NK-92 (cell line): ENCODE data around the gene SGF29.
"Not testable (repeated sequence)": the region's sequence is repeated elsewhere in the genome, so short reads cannot be mapped to it uniquely, and the experiment has no call there.

Experiments
- DNase-seq: peaks from one replicate; lab custom pipeline; 2025; ENCODE audit not compliant: unreplicated experiment; lab: John Stamatoyannopoulos, UW

The SGF29 gene

DNA sequence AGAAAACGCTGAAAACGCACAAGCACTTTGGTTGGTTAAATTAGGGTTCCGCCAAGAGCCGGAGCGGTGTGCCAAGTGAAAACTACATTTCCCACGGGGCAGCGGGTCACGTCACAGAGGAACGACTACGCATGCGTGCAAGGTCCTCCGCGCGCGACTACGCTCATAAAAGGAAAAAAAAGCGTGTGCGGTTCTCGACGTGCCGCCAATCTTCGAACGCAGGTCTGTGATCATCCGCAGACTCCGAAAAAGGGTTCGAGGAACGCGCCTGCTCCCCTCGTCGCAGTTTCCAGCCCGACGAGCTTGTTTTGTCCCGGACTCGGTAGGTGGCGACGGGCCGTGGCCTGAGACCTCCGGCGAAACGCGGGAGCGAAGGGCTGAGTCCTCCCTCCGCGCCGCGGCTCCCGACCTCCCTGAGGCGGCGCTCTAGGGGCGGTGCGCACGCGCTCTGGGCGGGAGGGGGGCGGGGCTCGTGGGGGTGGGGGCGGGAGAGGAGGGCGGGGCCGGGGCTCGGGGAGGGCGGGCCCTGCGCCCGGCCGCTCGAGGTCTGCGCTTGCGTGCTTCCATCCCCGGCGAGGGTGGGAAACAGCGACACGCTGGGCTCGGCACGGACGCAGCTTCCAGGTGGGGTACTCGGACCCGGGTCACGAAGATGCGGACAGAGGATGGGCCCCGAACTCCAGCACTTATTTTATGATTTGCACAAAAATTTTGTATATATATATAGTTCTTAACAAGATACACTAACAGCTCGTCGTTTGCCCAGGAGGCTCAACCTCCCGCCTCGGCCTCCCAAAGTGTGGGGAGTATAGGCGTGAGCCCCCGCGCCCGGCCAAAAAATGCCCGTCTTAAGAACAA, at the start of gene SGF29:
TSS of gene SGF29 (plus strand) at position 145 of the 858 bp plus-strand sequence. CDS start 27,150 bp downstream, outside the sequence.
- peak; percentile 46 for DNase-seq

DNA sequence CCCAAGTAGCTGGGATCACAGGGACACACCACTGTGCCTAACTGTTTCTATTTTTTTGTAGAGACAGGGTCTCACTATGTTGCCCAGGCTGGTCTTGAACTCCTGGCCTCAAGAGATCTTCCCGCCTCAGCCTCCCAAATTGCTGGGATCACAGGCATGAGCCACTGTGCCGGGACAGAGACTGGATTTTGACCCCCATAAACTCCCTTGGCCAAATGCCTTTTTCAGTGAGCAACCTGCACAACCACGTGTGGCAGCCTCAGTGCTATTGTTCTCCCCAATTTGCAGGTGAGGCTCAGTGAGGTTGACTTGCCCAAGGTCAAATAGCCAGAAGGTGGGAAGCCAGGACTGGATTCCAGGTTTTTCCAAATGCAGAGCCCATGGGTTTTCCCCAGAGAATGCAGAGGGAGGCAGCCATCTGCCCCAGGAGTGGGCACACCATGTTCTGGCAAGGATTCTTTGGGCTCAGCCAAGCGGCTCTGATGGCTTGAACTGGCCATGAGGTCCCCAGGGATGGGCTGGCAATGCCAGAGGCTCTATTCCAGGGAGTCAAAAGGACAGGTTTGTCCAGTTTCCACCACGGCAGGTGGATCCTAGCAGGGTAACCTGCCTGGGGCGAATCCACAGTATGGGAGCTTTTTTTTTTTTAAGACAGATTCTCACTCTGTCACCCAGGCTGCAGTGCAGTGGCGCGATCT, 48.9 kb upstream of the SGF29 start:
- DNase-seq = no peak

DNA sequence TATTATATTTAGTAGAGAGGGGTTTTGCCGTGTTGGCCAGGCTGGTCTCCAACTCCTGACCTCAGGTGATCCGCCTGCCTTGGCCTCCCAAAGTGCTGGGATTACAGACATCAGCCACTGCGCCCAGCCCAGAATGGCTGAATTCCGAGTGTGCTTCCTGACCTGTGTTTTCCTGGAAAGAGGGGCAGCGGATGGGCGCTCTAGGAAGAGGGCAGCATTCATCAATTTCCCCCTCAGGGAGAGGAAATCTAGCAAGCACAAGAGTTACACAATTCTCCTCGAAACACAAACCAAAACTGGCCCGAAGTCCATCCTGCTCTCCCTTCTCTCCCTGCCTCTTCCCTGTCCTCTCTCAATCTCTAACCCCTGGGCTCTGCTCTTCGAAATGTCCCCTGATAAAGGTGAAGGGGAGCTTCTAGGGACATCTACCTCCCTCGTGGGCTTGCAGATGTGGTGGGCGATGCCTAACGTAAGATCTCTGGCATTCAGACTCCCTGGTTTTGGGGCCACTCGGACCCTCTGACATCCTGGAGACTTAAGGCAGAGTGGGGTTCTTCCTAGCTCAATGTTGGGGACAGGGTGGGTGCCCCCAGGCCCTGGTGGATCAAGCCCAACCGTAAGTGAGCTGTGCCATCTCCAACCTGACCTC, 48.1 kb upstream of the SGF29 start:
- DNase-seq = no peak

DNA sequence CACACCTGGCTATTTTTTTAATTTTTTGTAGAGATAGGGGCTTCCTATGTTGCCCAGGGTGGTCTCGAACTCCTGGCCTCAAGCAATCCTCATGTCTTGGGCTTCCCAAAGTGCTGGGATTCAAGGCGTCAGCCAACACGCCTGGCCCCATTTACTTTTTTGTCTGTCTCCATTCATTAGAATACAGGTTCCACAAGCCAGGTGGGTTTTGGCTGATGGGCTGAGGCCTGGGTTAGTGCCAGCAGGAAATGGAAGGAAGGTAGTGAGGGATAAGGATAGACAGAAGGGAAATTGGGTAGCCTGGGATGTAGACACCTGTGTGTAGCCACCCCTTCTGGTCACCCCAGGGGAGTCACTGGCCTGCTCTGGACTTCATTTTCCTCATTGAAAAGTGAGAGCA, 42.7 kb upstream of the SGF29 start:
- DNase-seq = no peak

DNA sequence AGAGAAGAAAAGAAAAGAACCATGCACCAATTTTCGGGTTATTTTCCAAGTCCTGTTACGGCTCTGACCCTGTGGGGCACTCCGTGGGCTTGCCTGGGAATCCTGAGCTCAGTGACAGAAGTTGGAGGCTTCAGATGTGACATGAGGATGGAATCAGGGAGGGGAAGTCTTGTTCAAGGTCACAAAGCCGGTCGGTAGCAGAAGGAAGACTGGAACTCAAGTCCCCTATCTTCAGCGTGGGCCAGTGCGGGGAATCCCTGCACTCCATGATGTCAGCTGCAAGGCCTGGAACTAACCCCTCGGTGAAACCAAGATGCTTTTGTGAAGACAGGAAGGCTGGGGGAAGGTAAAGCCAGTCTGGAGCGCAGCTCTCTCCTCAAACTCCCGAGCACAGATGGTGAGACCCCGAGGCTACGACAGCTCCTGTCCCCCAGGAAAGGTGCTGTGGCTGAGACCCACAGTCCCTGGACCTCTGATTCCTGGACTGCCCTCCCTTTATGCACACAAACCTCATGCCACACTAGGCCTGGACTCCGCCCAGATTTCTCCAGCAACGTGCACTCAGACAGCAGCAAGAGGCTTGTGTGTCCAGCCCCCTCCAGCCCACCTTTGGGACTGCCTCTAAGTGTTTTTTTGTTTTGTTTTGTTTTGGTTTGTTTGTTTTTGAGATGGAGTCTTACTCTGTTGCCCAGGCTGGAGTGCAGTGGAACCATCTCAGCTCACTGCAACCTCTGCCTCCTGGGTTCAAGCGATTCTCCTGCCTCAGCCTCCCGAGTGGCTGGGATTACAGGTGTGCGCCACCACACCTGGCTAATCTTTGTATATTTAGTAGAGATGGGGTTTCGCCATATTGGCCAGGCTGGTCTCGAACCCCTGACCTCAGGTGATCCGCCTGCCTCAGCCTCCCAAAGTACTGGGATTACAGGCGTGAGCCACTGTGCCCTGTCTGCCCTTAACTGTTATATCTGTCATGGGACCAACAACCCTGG, 41.6 kb upstream of the SGF29 start:
- DNase-seq = no peak

DNA sequence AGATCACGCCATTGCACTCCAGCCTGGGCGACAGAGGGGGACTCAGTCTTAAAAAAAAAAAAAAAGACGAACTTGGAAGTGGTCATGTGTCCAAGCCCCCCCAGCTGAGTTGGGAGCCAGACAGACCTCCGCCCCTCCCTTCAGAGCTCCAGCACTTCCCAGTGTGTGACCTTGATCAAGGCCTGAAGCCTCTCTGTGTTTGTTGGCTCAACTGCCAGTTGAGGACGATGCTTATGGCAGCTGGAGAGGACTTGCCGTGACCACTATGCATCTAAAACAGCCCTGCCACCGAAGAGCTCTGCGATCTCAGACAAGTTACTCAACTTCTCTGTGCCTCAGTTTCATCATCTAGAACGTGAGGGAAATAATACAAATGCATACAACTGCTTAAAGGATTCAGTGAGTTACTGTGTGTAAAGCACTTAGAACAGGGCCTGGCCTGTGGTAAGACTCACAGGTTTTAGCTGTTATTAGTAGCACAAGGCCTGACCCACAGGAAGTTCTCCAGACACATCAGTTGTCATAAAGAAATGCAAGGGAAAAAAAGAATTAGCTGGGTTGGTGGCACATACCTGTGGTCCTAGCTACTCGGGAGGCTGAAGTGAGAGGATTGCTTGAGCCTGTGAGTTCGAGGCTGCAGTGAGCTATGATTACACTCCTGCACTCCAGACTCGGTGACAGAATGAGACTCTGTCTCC, 40.1 kb upstream of the SGF29 start:
- DNase-seq = no peak

DNA sequence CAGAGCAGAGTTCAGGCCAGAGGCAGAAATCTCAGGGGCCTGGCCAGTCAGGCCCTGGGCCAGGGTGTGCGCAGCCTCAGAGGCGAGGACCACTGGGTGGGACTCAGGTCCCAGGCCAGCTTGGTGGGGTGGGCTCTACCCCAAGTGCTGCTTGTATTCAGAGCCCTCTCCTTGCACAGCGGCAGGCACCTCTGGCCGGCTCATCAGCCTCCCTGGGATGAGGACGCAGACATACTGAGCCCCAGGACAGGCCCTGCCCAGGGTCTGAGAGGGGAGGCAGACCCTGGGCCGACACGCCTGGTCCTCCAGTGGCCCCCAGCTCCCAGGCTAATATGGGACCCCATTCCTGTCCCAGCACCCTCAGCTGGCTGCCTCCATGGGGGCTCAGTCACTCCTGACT, 39.5 kb upstream of the SGF29 start:
- DNase-seq = no peak

DNA sequence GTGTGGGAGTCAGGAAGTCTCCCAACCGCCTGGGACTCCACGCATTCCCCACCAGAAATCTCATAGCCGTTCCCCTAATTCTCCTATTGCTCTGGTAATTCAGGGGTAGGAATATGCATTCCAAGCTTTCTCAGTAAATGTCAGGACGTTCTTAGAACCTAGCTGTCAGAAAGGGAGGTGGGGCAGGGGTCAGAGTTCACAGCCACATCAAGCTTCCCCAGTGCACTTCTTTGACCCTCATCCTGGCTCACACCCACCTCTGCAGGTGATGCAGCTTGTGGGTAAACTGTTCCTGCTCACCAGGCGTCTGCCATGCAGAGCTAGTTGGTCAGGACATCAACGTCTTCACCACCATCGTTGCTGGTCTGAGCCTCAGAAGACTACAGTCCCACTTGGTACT, 33.0 kb upstream of the SGF29 start:
- no peak for DNase-seq

DNA sequence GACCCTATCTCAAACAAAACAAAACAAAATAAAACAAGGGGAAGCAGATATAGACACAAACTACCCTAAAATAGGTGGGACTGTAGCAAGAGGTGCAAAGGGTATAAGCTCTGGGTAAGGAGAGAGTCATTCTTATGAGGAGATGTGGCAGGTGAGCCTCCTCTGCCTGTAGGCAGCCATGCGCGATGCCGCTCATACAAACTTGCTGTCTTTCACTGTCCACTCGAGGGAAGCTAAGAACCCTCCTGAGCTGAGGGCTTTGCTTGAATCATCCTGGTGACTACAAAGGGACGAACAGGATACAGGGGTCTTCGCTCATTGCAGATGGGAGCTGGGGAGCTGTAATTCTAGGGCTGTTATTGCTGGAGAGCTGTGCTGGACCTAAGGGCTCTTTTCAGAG, 32.3 kb upstream of the SGF29 start:
- no peak for DNase-seq

DNA sequence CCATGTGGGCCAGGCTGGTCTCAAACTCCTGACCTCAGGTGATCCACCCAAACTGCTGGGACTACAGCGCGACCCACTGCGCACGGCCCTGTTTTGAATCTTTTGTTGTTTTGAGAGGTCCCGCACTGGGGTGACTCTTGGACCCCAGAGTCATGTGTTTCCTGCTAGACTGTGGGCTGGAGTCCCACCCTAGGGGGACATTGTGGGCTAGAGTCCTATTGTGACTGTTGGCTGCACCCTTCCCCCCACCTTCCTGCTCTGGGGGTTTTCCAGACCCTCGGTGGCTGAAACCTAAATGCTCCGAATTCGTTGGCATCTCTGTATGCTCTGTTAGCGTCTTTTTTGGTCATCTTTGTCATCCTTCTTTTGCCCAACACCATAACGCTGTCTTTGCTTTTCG, 30.9 kb upstream of the SGF29 start:
- no peak for DNase-seq

DNA sequence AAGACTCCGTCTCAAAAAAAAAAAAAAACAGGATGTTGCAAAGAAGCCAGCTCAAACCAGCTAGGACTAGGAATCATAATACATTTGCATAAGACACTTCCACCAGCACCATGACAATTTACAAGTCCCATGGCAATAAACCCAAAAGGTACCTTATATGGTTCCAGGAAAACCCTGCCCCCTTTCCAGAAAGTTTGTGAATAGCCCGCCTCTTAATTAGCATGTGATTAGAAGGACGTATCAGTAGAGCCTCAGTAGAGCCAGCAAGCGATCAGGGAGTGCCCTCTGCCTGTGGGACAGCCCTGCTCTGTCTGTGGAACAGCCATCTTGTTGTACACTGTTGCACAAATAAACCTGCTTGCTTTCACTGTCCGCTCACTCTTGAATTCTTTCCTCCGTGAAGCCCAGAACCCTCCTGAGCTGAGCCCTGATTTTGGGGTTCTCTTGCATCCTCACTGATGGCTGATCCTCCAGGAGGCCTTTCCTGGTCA, 29.0 kb upstream of the SGF29 start:
- no peak for DNase-seq

DNA sequence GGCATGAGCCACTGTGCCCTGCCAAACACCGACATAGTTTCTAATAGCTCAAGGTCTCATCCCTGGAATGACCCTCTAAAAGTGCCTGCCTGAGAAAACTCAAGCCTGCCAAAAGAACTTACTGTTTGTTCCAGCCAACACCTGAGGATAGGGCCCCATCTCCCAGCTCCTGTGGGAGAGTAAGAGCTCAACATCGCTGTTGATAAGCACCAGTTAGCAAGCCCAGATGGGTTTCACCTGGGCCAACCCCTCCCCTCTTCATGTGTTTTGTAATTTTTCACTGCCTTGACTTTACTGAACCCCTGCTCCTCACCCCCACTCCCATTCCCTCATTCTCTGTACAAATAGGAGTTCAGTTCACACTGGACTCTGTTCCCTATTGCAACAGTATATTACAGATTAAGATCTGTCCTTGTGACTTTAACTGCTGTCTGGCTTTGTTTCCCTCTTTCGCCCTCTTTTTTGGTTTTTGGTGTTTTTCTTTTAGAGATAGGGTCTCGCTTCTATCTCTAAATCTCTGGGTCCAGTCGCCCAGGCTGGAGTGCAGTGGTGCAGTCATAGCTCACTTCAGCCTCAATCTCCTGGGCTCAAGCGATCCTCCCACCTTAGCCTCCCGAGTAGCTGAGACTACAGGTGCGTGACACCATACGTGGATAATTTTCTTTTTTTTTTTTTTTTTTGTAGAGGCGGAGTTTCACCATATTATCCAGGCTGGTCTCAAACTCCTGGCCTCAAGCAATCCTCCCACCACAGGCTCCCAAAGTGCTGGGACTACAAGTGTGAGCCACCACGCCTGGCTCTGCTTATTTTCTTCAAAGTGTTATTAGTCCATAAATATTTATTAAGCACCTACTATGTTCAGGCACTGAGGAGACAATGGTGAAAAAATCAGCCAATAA, 27.3 kb upstream of the SGF29 start:
- DNase-seq = no peak

DNA sequence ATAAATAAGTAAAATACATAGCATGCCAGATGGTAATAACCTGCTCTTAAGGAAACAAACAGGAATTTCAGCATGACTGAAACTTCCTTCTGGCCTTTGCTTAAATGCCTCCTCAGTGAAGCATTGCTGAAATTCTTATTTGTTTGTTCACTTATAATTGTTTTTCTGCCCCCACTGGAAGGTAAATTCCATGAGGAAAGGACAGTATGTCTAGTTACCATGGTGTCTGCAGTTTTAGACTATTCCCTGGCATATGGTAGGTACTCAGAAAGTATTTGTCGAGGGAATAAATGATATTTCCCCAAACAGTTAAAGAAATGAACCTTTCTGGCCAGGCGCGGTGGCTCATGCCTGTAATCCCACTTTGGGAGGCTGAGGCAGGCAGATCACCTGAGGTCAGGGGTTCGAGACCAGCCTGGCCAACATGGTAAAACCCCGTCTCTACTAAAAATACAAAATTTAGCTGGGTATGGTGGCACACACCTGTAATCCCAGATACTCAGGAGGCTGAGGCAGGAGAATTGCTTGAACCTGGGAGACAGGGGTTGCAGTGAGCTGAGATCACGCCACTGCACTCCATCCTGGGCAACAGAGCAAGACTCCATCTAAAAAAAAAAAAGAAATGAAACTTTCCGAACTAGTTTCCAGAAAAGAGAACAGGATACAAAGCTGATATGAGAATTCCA, 26.5 kb upstream of the SGF29 start:
- not testable (repeated sequence) for DNase-seq

DNA sequence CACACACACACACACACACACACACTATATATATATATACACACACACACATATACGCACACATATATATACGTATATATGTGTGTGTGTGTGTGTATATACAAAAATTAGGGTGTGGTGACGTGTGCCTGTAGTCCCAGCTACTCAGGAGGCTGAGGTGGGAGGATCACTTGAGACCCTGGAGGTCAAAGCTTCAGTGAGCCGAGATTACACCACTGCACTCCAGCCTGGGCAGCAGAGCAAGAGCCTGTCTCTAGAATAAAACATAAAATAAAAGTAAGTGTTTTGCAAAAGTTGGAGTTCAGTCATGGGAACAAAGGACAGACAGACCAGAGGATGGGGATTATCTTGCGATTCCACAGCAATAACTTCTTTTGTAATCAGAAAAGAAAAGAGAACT, 25.7 kb upstream of the SGF29 start:
- DNase-seq = no peak

DNA sequence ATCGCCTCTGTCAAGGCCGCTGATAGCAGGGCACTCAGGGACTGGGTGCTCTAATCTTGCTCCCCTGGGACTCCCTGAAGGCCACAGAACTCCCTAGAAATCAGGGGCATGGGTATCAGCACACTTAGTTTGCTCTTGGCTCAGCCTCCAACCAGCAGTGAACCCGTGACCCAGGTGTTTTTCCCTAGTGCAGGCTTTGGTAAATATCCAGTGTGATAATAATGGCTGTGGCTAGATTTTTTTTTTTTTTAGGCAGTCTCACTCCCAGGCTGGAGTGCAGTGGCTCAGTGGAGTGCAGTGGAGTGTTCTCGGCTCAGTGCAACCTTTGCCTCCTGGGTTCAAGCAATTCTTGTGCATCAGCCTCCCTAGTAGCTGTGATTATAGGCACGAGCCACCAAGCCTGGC, 25.3 kb upstream of the SGF29 start:
- DNase-seq = no peak

DNA sequence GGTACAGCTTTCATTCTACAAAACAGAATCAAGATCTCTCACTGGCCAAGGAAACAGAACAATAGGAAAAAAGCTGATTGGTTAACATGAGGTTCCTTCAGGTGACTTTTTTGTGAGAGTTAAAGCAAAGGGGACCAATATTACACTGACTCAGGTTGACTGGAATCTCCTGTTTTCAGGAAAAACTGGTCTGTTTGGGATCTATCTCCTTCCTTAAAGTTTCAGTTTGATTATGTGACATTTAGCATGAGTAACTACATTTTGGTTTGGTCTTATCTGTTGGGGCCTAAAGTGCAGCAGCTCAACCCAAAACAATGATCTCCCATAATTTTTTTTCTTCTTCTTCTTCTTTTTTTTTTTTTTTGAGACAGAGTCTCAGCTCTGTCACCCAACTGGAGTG, 24.6 kb upstream of the SGF29 start:
- no peak for DNase-seq

DNA sequence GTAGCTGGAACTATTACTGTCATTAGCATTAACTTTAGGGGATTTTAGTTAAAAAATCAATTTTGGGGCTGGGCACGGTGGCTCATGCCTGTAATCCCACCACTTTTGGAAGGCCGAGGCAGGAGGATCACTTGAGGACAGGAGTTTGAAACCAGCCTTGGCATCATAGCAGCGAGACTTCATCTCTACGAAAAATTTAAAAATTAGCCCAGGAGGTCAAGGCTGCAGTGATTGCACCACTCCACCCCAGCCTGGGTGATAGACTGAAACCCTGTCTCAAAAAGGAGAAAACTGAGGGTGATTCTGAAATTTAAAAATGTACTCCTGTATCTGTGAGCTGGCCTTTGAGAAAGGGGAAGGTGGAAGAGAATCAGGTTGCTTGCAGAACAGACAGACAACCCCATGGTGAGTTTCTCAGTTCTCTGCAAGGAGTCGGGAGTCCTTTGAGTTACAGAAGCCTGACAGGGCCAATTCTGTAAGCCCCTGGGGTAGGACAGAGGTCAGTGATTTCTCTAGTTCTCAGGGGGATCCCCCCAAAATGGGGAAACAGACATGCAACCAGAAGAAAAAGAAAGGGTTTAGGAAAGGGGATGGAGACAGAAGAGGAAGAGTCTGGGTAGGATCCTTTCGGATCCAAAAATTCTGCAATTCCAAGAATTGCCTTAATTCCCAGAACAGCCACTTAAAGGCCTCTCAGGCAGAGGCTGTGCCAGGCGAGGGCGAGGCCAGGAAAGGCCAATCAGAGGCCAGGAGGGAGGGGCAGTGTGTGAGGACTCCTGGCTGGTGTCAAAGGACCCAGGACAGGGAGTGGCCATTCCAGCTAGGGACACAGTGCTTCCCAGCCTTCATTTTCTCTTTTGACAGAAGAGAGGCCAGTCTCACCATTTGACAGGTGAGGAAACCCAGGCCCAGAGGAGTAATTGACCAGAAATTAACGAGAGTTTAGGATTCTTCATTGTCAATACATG, 21.7 kb upstream of the SGF29 start:
- DNase-seq = no peak
